GM08714 (cell line): ENCODE results near the gene ZG16B.

Experiments used
- H3K4me3 ChIP-seq: fragments of 200-500 bp; sonication (Bioruptor generic); 2 replicates; pipeline ENCODE4 v1.5.1; 2014; ENCODE audit warnings: mild to moderate bottlenecking, low read length, inconsistent platforms
- ZNF274 ChIP-seq: IDR thresholded peaks from 2 replicates; pipeline ENCODE4 v1.6.1; 2012; ENCODE audit warnings: mild to moderate bottlenecking, low read depth, low read length

Gene ZG16B

DNA sequence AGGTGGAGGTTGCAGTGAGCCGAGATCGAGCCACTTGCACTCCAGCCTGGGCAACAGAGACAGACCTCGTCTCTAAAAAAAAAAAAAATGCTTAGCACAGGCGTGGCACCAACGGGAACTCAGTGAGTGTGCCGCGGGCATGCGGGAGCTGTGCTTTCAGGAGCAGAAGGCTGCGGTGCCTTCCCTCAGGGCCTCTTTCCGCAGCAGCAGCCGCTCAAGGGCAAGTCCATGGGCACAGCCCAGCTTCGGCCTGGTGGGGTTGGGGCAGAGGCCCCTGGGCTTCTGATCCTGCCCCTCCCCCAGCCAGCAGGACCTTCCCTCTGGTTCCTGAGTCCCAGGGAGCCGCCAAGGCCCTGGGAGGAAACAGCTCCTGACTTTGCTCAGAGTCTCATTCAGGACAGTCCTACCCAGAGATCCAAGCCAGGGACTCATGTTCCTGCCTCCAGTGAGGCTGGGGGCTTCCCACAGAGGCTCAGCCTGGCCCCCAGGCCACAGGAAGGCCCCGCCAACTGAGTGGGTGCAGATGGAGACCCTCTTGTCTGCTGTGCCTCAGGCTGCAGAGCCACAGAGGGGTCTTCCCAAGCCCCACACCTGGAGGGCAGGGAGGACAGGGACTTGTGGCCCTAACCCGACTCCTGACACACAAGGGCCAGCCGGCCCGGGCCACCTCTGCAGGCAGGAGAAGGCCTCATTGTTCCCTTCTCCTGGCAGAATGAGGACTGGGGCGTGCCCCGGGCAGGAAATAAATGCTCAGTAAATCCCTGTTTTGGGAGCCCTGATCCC lies 3.3 kb upstream of the ZG16B start:
- no peak for TF ChIP-seq ZNF274
- H3K4me3 ChIP-seq = no peak overlapping the region

DNA sequence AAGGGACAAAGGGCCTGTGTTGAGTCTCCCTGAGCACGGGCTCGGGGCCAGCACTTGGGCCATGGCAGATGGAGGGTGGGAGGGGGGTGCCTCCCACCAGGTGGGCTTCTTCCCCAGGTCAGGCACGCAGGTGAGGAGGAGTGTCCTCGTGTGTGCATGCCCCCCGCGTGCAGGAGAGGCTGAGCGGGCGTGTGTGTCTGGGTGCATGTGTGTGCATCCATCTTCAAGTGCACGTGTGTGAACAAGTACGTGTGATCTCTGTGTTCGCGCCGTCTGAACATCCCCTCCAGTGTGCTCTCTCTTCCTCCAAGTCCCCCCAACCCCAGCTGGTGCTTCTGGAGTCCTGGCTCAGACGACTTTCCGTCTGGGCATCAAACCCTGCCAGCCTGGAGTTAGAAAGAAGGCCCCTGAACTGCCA lies 2.7 kb upstream of the ZG16B start:
- TF ChIP-seq ZNF274 = no peak
- H3K4me3 ChIP-seq = no peak overlapping the region

DNA sequence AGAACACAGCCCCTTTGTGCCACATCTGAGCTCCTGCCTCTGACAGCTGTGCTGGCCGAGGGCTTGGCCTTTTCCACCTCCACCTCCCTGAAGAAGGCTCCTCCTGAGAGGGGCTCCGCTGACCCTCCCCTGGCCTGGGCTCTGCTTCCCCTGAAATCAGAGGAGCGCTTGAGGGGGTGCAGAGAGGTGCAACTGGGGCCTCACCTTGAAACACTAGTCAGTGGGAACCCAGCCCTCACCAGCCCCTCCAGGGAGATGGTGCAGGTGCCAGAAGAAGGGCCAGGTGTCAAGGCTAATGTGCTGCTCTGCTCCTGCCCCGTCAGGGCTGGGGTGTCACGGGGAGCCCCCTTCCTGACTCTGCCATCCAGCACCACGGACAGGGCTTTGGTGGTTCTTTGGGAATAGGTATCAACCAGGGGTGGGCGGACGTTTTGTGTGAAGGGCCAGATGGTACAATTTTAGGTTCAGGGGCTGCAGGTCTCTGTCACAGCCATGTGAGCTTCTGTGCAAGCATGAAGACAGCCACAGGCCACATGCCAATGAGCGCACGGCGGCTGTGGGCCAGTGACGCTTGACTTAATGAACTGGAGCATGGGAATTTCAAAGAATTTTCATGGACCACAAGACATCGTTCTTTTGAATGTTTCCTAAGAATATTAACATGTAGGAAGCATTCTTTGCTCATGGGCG lies 2.1 kb upstream of the ZG16B start:
- H3K4me3 ChIP-seq = no peak overlapping the region
- TF ChIP-seq ZNF274 = no peak

DNA sequence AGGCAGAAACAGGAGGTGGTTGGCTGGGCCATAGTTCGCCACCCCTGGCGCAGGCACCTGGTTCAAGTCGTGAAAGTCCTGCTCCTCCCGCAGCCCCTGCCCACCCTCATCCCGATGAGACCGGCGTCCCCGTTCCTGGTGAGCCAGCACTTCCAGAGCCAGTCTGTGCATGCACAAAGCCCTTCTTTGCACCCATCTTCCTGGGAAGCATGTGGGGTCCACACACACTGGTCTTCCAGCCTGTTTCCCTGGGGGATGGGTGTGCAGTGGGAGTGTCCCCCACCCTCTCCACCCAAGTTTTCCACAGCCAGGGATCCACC lies 1.6 kb upstream of the ZG16B start:
- TF ChIP-seq ZNF274 = no peak
- no peak overlapping the region for H3K4me3 ChIP-seq

DNA sequence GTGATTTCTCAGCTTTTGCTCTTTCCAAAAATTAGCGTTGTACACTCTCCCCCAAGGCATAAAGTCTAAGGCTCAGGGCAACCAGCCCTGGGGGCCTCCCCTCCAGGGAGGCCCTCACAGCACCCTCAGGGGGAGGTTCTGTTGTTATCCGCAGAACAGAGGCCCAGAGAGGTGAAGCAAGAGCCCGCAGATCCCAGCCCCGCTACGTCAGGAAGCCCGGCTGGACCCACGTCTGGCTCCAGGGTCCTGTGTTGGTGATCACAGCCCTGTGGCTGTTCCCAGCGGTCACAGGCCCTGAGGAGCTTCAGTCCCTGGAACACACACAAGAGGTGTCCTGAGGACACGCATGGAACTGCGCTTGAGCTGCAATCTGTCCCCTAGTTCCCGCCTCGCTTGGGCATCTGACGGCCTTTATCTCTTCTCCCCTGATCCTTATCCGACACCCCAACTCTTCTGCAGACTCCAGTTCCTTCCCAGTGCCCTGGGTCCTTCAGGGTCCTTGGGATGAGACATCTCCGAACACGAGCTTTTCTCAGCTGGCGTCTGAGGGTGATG lies 1.1 kb upstream of the ZG16B start:
- TF ChIP-seq ZNF274 = no peak
- no peak overlapping the region for H3K4me3 ChIP-seq

- no peak for TF ChIP-seq ZNF274
- no peak overlapping the region; the same call in 1 of the 2 replicates for H3K4me3 ChIP-seq
These were observed 222 bp downstream of the ZG16B start for GRCh38 chr16:2830355-2830695.

GRCh38 chr16:2831203-2831602 lies 1.1 kb downstream of the ZG16B start:
- H3K4me3 ChIP-seq = no peak overlapping the region
- TF ChIP-seq ZNF274 = no peak

DNA sequence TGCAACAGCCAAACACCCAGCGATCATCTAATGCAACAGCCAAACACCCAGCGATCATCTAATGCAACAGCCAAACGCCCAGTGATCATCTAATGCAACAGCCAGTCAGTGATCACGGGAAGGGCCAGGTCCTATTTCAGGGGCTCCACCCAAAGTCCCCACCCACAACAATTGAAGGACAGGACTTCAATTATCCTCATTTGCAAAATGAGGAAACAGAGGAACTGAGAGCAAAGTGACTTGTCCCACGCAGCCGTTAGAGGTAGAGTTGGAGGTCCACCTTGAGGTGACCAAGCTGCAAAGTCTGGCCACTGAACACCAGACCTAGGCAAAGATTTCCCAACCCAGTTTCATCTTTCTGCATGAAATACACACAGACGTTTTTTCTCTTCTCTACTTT lies 3.7 kb downstream of the ZG16B start:
- TF ChIP-seq ZNF274 = no peak
- H3K4me3 ChIP-seq = no peak overlapping the region

DNA sequence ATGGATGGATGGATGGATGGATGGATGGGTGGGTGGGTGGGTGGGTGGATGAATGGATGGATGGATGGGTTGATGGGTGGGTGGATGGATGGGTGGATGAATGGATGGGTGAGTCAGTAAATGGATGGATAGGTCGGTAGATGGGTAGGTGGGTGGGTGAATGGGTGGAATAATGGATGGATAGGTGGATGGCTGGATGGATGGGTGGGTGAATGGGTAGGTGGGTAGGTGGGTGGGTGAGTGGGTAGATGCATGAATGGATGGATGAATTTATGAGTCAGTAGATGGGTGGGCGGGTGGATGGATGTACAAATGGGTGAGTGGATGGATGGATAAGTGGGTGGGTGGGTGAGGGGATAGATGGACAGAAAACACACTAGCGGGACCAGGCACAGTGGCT lies 4.9 kb downstream of the ZG16B start:
- no peak overlapping the region for H3K4me3 ChIP-seq
- TF ChIP-seq ZNF274 = no peak

DNA sequence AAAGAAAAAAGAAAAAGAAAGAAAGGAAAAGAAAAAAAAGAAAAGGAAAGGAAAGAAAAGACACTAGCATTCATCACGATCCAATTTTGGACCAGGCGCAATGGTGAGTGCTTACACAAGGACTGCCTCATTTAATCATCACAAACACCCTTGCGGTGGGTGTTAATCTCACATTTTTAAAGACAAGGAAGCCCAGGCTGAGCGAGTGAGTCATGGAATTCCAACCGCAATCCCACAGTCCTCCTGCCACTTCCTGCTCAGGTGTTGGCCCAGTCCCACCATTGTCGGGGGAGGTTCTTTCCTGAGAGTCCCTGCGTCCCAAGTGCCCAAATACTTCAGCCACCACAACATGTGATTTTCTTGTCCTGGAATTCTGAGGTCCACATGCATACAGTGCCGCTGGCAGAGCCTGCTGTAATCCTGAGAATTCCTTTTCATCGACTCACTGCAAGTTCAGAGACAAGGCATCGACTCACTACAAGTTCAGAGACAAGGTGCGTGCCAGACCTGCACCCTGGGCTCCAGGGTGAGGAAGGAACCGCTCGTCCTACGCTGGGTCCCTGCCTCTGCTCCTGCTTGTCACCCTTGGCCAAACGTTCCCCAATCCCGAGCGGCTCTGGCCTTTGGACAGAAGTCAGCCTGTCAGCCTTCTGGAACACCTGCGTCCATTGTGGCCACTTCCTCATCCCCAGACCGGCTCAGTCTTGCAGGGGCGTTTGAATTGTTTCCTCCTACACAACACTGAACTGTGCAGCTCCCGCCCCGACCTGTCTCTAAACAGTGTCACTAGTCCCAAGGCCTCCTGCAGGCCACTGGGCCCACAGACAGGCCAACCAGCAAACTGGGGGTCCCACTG lies 5.8 kb downstream of the ZG16B start:
- TF ChIP-seq ZNF274 = no peak
- no peak overlapping the region for H3K4me3 ChIP-seq

GRCh38 chr16:2836646-2837508 lies 6.8 kb downstream of the ZG16B start:
- no peak for TF ChIP-seq ZNF274
- H3K4me3 ChIP-seq = no peak overlapping the region

GRCh38 chr16:2838928-2839327 lies 8.8 kb downstream of the ZG16B start:
- H3K4me3 ChIP-seq = no peak overlapping the region
- TF ChIP-seq ZNF274 = no peak

DNA sequence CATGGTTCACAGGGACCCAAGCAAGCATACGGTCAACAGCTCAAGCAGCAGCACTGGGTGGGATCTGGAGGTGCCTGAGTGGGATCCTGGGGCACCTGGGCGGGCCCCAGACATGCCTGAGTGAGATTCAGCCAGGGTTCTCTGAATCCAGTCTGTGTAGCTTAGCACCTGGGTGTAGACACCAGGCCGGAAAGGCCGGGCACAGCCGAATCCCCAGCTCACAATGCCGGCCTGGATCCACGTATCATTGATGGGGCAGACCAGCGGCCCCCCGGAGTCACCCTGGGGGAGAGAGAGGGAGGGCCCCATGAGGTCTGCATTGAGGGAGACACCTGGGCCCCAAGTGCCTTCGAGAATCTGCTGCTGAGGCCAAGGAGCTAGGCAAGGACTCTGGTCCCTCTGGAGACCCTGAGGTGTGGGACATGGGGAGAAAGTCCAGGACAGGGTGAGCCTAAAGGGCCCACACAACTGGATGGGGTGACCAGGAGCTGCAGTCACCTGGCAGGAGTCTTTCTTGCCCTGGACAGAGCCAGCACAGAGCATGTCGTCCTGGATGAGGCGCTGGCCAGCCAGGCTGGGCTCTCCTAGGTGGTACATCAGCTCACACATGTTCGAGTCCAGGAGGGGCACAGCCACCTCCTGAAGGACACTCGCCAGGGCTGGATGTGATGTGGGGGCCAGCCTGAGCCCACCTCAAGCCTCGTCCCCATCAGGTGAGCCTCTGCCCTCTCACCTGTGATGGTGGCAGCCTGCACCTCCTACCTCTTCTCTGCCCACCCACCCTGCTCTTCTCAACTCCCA lies 9.7 kb downstream of the ZG16B start:
- no peak overlapping the region for H3K4me3 ChIP-seq
- TF ChIP-seq ZNF274 = no peak
